Activated T-helper 1 cell treated with Interleukin-2 at 50 U/mL for 16 hours (primary cell): ENCODE measurements around the gene MTHFD1L.
"Not testable (repeated sequence)": the region's sequence is repeated elsewhere in the genome, so short reads cannot be mapped to it uniquely, and the experiment has no call there.

Experiments
- DNase-seq: peaks from one replicate; pipeline ENCODE4 v3.0.0-alpha.2; 2020; ENCODE audit warnings: low read depth

Gene MTHFD1L

DNA sequence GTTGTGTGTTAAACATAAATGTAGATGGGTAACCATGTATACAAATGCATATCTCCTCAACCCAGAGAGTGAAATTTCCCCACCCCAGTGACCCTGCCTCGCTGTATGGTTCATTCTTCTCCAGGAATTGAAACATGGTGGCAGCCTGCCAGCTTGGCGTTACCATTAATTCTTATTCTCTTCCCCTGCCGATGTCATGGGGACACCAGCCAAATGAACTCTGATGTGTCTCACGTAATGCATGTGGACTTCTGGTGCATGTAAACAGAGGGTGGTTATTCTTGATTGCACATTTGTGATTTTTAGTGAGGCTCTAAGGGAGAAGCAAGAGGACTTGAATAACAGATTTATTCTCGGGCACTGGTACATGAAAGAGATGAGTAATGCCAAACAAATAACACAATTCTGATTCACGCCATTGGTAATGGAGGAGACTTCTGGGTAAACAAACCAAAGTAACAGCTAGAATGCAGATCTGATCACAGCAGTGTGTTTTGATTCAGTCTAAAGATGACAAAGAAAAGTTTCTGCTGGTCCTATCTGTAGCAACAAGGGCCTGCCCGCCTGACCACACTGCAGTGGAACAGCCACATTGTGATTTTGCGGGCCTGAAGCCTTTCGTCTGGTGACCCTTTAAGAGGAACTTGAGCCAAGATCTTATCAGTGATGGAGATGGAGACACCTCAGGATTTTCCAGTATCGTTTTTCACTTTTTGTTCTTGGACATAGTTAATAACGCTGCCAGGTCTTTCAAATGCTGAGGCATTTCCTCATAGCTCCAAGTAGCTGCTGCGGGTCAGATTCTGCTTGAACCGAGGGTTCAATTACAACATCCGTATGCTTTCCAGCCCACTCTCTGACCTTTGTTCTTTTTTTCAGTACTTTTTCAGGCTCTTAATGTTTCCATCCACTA lies 202.4 kb downstream of the MTHFD1L start:
- DNase-seq = no peak

DNA sequence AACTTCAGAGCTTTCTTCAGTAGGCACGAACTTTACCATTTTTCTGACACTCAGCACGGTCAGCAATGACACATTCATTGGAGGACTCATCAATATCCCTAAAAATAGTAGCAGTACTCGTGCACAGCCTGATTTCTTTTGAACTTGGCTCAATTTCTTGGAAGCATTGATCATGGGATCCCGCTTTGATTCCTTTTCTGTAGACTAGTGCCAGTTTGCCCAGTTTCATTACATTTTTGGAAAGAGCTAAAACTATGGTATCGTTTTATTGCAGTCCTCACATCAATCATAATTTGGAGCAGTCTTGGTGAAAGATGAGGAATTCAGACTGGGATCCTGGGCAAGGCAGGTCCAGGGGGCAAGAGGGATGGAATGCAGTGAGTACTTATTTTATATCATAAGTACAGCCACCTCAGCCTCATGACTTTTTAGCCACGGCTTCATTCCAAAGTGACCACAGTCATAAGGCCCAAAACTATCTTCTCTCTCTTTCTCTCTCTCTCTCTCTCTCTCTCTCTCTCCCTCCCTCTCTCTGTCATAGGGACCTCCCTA lies 203.3 kb downstream of the MTHFD1L start:
- DNase-seq = no peak

DNA sequence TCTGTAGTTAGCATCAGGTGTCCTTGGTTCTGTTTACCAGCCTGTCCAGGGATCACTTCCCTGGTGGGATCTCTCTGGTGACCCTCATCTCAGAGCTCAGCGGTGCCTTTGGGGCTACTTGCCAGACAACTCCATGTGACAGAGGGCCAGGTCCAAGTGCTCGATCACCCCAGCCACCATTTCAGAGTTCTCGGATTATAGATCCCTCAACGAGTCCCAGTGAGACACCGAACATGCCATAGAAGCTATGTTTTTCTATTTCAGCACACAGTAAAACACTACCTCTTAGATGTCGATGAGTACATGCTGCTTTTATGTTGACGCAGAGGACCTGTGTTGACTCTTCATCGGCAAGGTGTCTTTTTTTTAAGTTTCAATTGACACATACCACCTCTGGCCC lies 204.1 kb downstream of the MTHFD1L start:
- DNase-seq = no peak

DNA sequence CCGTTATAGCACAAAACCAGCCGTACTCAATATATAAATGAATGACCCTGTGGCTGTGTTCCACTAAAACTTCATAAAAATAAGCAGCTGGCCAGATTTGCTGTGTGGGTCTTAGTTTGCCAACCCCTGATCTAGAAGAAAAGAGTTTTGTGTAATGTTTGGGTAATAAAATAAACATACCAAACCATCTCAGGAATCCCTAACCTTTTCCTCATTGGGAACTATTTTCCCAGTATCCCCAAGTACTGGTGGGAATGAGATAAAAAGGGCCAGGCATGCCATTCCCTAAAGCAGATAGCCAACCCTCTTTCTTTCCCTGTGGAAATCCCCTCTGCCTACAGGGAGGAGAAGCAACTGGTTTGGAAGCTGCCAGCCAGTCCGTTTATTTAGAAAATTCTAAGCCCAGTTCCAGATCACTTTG lies 205.1 kb downstream of the MTHFD1L start:
- DNase-seq = no peak

DNA sequence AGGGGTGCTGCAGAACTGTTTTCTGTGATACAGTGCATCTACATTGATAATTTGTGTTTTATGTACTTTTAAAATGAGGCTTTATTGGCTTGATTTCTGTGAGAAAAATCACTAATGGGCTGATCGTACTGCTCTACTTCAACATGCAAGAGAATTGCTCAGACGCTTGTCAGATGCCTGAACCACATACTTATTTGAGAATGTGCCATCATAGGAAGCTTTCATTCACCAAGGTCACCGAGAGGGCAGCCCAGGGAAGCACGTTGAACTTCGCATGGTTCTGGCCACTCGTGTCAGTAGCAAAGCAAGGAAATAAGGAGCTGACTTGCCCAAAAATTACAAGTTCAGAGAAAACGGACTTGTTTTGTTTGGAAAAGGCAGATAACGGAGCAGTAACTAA lies 205.8 kb downstream of the MTHFD1L start:
- no peak for DNase-seq

DNA sequence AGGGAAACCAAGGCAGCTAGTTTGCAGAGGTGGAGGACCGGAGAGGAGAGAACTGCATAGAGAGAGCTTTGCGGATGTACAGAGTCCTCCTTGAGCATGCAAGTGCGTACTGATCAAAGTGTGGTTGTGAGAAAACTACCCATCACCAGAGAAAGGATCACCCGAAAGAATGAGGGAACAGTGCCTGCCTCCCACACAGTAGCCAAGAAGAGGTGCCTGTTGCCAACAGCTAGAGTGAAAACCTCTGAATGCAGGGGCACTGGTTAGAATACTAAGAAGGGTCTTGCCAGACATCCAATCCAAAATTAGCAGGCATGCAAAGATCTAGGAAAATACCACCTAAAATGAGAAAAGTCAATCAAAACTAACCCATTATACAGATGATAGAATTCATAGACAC lies 207.6 kb downstream of the MTHFD1L start:
- no peak for DNase-seq

DNA sequence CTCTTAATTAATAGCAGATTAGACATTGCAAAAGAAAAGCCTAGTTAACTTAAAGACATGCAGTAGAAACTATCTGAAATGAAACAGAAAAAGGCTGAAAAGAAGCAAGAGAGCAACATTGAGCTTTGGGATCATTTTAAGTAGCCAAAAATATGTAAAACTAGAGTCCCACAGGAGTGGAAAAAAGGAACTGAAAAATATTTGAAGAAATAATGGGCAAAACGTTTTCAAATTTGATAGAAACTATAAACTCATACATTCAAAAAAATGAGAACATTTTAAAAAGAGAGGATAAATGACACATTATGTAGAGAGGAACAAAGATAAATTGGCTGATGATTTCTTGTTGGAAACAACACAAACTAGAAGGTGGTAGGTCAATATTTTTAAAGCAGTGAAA lies 208.2 kb downstream of the MTHFD1L start:
- DNase-seq = no peak

DNA sequence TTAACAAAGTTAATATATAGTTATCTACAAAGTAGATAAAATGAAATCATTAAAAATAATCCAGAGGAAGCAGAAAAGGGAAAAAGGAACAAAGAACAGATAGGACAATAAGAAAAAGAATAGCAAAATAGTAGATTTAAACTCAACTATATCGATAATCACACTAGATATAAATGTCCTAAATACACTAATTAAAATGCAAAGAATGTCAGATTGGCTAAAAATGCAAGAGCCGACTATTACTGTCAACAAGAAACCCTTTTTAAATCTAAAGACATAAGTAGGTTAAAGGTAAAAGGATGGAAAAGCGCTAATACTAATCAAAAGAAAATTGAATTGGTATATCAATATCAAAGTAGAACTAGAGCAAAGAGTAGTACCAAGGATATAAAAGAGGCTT lies 209.5 kb downstream of the MTHFD1L start:
- DNase-seq = no peak

DNA sequence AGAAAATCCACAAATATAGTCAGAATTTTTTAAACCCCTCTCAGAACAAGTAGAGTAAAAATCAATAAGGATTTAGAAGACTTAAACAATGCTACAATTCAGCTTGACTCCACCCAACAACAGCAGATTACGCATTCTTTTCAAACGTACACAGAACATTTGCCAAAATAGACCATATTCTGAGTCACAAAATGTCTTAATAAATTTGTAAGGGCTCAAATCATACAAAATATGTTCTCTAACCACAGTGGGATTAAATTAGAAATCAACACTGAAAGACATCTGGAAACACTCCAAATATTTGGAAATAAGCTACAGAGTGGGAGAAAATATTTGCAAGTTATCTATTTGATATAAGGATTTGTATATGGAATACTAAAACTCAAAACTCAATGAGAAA lies 210.0 kb downstream of the MTHFD1L start:
- DNase-seq = no peak

DNA sequence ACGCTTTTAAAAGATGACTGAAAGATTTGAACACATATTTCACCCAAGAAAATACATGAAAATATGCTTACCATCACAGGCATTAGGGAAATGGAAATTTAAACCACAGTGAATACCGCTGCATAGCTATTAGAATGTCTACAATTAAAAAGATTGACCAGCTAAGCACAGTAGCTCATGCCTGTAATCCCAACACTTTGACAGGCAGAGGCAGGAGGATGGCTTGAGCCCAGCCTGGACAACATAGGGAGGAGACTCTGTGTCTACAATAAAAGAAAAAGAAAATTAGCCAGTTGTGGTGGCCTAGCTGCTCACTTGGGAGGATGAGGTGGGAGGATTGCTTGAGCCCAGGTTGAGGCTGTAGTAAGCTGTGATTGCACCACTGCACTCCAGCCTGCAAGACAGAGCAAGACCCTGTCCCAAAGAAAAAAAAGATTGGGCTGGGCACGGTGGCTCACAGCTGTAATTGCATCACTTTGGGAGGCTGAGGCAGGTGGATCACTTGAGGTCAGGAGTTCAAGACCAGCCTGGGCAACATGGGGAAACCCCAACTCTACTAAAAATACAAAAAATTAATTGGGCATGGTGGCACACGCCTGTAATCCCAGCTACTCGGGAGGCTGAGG lies 210.5 kb downstream of the MTHFD1L start:
- DNase-seq = no peak

DNA sequence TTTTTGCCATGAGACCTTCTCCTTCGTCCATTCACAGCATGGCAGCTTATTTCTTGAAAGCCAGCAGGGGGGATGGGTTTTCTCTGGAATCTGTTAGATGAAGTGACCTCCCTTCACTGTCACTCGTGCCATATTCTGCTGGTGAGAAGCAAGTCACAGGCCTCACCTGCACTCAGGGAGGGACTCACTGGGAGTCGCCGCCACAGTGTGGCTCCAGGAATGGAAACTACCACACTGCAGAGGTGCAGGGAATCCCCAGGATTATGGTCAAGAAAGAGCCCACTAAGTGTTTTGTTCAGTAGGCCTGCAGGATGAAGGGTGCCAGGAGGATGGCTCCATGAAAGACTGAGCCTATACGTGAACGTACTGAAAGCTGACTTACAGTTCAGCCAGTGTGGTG lies 213.2 kb downstream of the MTHFD1L start:
- DNase-seq = no peak

DNA sequence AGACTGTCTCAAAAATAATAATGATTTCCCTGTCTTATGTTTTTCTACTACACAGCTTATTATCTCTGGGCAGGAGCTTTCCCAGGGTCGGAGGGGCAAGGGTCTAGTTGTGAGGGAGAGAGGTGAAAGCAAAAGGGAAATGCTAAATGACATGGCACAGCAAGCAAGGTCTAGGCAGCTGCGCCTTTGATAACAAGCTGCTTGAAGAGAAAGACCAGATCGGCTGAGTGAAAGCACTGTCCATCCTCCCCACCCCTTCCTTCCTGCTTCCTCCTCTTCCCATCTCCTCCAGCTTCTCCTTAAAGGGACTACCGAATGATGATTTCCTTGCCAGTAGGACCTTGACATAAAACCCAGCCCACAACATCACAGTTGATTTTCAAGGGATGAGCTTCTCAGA lies 216.2 kb downstream of the MTHFD1L start:
- no peak for DNase-seq

DNA sequence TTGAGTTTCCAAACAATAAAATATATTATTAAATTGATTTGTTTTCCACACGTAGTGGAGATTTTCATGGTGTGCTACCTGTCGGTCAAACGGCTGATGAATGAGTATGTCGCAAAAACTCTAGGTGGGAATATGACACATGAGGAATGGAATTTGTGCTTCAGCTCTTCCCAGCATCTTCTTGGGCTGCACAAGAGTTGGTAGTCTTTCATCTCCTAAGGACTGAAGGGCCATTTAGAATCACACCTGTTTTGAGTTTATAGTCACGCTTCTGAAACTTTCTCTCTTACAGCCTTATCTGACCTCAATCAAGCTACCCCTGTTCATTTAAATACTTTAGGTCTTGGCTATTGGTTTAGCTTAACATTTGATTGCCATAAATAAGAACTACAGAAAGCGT lies 216.6 kb downstream of the MTHFD1L start:
- no peak for DNase-seq

DNA sequence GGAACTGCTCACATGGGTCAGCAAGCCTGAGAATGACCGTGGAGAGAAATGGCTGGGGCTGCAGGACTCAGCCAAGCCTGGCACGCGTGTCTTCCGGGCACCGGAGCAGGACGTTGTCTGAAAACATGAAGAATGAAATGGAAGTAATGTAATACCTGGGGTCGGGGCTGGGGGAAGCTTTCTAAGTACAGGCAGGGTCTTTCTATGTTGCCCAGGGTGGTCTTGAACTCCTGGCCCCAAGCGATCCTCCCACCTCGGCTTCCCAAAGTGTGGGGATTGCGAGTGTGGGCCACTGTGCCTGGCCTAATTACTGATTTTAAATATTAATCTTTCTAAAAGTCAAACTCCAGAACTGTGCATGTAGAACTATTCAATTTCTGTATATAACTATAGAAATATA lies 218.8 kb downstream of the MTHFD1L start:
- DNase-seq = no peak

DNA sequence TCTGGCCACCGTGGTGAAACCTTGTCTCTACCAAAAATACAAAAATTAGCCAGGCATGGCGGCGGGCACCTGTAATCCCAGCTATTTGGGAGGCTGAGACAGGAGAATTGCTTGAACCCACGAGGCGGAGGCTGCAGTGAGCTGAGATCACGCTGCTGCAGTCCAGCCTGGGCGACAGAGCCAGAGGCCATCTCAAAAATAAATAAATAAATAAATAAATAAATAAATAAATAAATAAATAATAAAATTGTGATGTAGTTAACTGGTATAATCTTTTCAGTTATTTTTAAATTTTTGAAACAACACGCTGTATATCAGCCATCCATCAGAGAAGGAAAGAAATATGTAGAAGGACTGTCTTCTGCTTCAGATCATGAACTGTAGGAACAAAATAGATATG lies 221.6 kb downstream of the MTHFD1L start:
- not testable (repeated sequence) for DNase-seq

DNA sequence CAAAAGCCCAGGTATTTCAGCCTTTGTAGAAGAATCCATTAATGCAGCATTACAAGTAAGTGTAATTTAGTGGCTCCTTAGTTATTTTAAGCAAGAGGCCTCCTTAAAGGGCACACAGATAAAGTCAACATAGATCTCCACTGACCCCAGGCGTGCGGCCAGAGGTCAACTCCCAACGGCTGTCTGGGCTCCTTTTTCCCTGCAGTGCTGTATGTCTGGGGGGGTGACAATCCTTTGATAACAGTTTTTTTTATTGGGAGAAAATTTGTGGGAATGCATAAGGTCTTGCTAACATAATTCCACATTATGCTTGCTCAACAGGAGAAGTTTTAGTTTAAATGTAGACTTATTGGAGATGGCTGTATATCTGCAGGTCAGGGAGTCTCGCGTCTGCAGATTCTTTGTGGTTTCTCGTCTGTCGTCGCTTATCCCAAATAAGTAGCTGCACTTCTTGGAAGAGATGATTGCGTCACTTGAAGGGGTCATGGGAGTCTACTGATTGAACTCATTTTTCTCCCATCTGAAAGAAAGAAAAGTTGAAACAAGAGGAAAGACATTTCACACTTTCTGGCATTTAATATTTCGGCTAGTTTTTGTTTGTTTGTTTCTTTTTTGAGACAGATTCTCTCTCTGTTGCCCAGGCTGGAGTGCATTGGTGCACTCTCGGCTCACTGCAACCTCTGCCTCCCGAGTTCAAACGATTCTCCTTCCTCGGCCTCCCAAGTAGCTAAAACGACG lies 222.5 kb downstream of the MTHFD1L start:
- no peak for DNase-seq

DNA sequence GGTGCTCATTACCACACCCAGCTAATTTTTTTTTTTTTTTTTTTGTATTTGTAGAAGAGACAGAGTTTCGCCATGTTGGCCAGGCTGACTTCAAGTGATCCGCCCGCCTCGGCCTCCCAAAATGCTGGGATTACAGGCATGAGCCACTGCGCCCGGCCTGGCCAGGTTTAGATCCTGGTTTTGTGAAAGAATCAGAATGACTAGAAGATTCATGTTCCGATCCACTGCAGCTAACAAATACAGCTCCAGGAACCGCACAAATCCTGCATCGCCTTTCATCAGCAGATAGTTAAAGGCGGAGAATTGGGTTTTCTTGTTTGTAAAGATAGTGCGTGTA lies 223.1 kb downstream of the MTHFD1L start:
- no peak for DNase-seq

DNA sequence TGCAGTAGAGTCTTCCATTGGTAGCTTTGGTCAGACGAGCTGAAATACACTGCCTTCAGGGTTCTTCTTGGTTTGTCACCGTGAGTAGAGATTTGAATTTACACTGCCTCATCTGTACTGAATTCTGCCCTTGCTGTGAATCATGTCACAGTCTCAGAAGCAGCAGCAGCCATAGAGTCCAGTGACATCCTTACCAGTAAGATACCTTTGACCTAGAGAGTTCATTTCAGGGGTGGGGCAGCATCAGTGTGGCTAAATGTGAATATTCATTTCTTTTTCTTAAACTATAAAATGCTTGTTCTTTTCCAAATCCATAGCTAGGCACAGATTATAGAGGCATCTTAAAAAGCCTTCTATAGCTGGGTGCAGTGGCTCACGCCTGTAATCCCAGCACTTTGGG lies 223.5 kb downstream of the MTHFD1L start:
- DNase-seq = no peak

DNA sequence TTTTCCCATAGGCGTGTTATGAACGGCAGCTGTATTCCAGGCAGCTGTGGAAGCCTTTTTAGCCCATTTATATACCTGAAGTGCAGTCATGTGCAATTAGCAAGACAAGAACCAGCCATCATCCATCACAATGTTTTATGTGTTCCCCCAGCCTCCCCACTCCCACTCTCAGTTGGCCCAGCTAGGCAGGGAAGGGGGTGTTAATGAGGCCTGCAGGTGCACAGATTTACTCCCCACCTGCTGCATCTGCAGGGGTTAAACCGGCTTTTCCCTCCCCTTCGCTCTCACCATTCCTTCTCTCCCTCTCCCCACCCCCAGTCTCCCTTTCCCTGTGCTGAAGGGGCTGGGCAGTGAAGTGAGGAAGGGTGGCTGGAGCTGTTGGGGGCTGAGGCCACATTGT lies 224.5 kb downstream of the MTHFD1L start:
- DNase-seq = no peak

DNA sequence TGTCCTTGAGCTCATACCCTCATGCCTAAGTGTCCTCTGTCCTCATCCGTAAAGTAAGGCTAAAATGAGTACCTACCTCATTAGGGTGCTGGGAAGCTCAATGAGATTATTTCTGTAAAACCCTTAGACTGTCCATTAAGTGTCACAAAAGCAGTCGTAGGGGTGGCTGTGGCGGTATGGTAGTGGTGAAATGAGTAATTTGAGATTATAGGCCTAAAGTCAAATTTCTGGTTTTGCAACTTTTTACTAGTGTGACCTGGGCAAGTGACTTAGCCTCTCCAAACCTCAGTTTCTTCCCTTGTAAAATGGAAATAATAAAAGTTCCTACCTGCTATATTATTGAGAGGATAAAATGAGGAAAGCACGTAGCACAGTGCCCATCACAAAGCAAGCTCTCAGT lies 226.1 kb downstream of the MTHFD1L start:
- DNase-seq = no peak

DNA sequence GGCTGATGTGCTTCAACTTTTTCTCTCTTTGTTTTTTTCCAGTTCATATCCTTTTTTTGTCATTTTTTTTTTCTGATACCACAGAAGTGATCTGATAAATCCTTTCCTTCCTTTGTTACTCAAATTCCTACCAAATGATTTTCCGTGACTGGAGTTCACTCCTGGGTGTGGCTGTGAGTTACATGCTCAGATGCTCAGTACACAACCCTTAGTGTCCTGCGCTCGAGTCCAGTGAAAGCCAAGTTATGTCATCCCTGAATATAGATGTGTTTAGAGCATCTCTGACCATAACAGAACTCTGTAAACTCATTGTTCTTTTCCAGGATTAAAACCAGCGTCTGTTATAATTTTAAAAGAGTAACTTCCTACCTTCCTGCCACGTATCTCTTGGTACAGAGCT lies 227.1 kb downstream of the MTHFD1L start:
- no peak for DNase-seq

DNA sequence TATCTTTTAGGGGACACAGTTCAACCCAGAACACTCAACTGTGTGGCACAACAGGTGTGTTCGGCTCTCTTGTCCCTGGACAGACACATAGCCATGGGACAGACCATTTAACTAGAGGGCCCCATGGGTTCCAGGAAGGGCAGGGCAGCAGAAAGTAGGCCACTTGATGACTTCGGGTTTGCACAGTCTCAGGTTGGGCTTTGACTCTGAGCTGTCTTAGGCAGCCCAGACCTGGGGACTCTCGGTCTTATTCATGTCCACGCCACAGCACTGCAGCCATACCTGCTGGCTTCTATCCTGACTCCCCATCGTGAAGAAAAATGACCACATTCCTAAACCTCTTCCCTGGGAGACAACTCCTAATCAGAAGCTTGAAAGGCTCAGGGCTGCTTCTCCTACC lies 228.2 kb downstream of the MTHFD1L start:
- no peak for DNase-seq
